ENCODE measurements around the gene NPAT.

GRCh38 chr11:108246885-108247284 lies 24.4 kb upstream of the NPAT start:
- TF ChIP-seq, protein P1, sequence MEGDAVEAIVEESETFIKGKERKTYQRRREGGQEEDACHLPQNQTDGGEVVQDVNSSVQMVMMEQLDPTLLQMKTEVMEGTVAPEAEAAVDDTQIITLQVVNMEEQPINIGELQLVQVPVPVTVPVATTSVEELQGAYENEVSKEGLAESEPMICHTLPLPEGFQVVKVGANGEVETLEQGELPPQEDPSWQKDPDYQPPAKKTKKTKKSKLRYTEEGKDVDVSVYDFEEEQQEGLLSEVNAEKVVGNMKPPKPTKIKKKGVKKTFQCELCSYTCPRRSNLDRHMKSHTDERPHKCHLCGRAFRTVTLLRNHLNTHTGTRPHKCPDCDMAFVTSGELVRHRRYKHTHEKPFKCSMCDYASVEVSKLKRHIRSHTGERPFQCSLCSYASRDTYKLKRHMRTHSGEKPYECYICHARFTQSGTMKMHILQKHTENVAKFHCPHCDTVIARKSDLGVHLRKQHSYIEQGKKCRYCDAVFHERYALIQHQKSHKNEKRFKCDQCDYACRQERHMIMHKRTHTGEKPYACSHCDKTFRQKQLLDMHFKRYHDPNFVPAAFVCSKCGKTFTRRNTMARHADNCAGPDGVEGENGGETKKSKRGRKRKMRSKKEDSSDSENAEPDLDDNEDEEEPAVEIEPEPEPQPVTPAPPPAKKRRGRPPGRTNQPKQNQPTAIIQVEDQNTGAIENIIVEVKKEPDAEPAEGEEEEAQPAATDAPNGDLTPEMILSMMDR (IDR thresholded peaks at IDR 0.05), result no peak
- TF ChIP-seq POLR2AphosphoS5 (IDR thresholded peaks at IDR 0.05), result no peak

Measured in gastroesophageal sphincter (tissue), 3 donors.